Neural cell (in vitro differentiated cells): Measurements from ENCODE around the gene SLC9C1.

Source experiments
- POLR2AphosphoS5 ChIP-seq: IDR thresholded peaks from 2 replicates; pipeline ENCODE4 v1.6.1; 2012
- SMC3 ChIP-seq: fragments of 450-650 bp; conservative IDR thresholded peaks from 2 replicates; pipeline ENCODE4 v1.6.1; 2014; ENCODE audit warnings: antibody characterized with exemption, mild to moderate bottlenecking, moderate library complexity; ENCODE audit not compliant: poor library complexity
- TF ChIP-seq, protein P1 (sequence below): fragments of 450-650 bp; IDR thresholded peaks from 2 replicates; pipeline ENCODE4 v1.5.1; 2014; ENCODE audit warnings: antibody characterized with exemption, mild to moderate bottlenecking, moderate library complexity; ENCODE audit not compliant: poor library complexity, severe bottlenecking
- TF ChIP-seq, protein P2 (sequence below): IDR thresholded peaks from 2 replicates; pipeline ENCODE4 v1.6.1; 2012; ENCODE audit warnings: borderline replicate concordance

DNA sequence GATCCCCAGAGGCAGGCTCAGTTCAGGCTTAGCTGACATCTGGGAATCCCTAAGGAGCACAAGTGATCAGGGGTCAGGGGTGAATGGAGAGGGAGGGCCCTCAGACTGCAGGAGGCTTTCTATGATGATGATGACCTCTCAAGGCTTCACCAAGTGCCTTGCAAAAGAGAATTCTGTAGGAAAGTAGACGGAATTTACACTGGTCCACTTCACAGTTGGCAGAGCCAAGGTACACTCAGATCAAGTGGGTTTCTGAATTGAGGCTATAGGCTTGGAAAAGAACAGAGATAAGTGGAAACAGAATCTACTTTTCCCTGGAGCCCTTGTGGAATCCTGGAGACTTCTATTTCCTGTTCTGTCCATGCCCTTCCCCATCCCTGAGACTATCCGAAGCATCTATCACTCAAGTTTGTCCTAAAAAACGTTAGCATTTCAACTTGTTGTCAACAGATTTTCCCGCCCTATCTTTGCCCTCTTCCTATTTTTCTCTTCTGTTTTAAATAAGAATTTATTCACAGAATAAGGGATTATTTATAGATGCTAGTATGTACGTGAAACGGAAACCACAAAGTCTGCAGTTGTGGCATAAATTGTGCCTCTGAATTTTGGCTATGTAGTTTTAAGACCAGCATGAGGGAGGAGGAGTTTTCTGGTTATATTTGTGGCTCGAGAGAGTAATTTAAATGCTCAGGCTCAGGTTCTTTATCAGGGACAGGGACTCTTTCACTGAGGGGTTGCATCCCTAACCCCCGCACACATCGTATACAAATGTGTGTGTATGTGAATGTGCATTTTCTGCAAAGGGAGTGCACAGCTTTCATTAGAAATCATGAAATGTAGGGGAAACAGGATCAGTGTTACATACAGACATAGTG is 173.8 kb downstream of the SLC9C1 start:
- TF ChIP-seq, protein P1, sequence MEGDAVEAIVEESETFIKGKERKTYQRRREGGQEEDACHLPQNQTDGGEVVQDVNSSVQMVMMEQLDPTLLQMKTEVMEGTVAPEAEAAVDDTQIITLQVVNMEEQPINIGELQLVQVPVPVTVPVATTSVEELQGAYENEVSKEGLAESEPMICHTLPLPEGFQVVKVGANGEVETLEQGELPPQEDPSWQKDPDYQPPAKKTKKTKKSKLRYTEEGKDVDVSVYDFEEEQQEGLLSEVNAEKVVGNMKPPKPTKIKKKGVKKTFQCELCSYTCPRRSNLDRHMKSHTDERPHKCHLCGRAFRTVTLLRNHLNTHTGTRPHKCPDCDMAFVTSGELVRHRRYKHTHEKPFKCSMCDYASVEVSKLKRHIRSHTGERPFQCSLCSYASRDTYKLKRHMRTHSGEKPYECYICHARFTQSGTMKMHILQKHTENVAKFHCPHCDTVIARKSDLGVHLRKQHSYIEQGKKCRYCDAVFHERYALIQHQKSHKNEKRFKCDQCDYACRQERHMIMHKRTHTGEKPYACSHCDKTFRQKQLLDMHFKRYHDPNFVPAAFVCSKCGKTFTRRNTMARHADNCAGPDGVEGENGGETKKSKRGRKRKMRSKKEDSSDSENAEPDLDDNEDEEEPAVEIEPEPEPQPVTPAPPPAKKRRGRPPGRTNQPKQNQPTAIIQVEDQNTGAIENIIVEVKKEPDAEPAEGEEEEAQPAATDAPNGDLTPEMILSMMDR = no peak
- TF ChIP-seq SMC3 = no peak
- TF ChIP-seq POLR2AphosphoS5 = no peak
- TF ChIP-seq, protein P2, sequence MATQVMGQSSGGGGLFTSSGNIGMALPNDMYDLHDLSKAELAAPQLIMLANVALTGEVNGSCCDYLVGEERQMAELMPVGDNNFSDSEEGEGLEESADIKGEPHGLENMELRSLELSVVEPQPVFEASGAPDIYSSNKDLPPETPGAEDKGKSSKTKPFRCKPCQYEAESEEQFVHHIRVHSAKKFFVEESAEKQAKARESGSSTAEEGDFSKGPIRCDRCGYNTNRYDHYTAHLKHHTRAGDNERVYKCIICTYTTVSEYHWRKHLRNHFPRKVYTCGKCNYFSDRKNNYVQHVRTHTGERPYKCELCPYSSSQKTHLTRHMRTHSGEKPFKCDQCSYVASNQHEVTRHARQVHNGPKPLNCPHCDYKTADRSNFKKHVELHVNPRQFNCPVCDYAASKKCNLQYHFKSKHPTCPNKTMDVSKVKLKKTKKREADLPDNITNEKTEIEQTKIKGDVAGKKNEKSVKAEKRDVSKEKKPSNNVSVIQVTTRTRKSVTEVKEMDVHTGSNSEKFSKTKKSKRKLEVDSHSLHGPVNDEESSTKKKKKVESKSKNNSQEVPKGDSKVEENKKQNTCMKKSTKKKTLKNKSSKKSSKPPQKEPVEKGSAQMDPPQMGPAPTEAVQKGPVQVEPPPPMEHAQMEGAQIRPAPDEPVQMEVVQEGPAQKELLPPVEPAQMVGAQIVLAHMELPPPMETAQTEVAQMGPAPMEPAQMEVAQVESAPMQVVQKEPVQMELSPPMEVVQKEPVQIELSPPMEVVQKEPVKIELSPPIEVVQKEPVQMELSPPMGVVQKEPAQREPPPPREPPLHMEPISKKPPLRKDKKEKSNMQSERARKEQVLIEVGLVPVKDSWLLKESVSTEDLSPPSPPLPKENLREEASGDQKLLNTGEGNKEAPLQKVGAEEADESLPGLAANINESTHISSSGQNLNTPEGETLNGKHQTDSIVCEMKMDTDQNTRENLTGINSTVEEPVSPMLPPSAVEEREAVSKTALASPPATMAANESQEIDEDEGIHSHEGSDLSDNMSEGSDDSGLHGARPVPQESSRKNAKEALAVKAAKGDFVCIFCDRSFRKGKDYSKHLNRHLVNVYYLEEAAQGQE = no peak
